B cell (primary cell): ENCODE measurements around the gene CHD9. TPM values are rescaled to one million over a fixed set of nuclear protein-coding genes. Genes with fewer than 3 reads are reported as not detected.

Experiments used
- ATAC-seq: fragments of 200-7000 bp; cut with Tn5 transposase; one replicate; pipeline ENCODE4 v1.10.0; 2021; ENCODE audit warnings: low read depth, mild to moderate bottlenecking, moderate number of reproducible peaks, moderate library complexity
- CTCF ChIA-PET: fragments of 350-600 bp; sonication (Branson Sonifier 250); formaldehyde crosslinking; loops from one replicate; lab custom pipeline; 2021; ENCODE audit warnings: antibody characterized with exemption, inconsistent platforms; lab: Charles Lee
- POLR2A ChIA-PET: fragments of 350-600 bp; sonication (Branson Sonifier 250); formaldehyde crosslinking; loops from one replicate; lab custom pipeline; 2021; ENCODE audit warnings: antibody characterized with exemption; lab: Charles Lee
- DNase-seq: peaks from one replicate; pipeline ENCODE4 v3.0.0; 2013
- H2AFZ ChIP-seq: 2 replicates; pipeline ENCODE4 v1.6.1; 2012; ENCODE audit warnings: mild to moderate bottlenecking, low read depth, low read length; ENCODE audit not compliant: insufficient read depth, poor library complexity, severe bottlenecking
- H3K27ac ChIP-seq, 2 donors: 1 replicate in 1 of 2; 2 replicates in 1 of 2; pipeline ENCODE4 v1.5.1; 2012 to 2013; ENCODE audit warnings: low read length in 2 of 2, mild to moderate bottlenecking in 2 of 2, moderate library complexity in 1 of 2
- H3K27me3 ChIP-seq, 4 experiments: fragments of 200-600 bp in 1 of 4; sonication (generic) in 1 of 4; replicated peaks in 1 of 4; 1 replicate in 2 of 4; 2 replicates in 2 of 4; pipeline versions ENCODE4 v1.6.1 to v1.7.0; 2013 to 2016; ENCODE audit warnings: low read length in 3 of 4, mild to moderate bottlenecking in 2 of 4, mixed read lengths in 1 of 4, moderate library complexity in 1 of 4; ENCODE audit not compliant: insufficient read depth in 4 of 4, control insufficient read depth in 3 of 4; ENCODE audit errors: control extremely low read depth in 1 of 4
- H3K36me3 ChIP-seq, 2 experiments: replicated peaks in 1 of 2; 1 replicate in 1 of 2; 2 replicates in 1 of 2; pipeline versions ENCODE4 v1.6.1 to v1.7.1; 2013; ENCODE audit warnings: low read length in 1 of 2; ENCODE audit not compliant: insufficient read depth in 2 of 2, control insufficient read depth in 1 of 2; ENCODE audit errors: control extremely low read depth in 1 of 2, extremely low read depth in 1 of 2
- H3K4me1 ChIP-seq, 2 donors: fragments of 200-600 bp in 1 of 2; sonication (generic) in 1 of 2; 1 replicate in 1 of 2; 2 replicates in 1 of 2; pipeline versions ENCODE4 v1.5.1 to v1.6.1; 2013 to 2017; ENCODE audit warnings: low read length in 2 of 2; ENCODE audit not compliant: control insufficient read depth in 2 of 2, insufficient read depth in 2 of 2
- H3K4me2 ChIP-seq: replicated peaks from 2 replicates; pipeline ENCODE3; 2012; ENCODE audit warnings: mild to moderate bottlenecking, low read depth, low read length; ENCODE audit not compliant: poor library complexity, severe bottlenecking
- H3K4me3 ChIP-seq, 5 experiments: fragments of 200-600 bp in 1 of 5; sonication (generic) in 1 of 5; 1 replicate in 3 of 5; 2 replicates in 2 of 5; pipeline versions ENCODE4 v1.5.1 to v1.7.0; 2011 to 2016; ENCODE audit warnings: low read length in 4 of 5, mild to moderate bottlenecking in 4 of 5, low read depth in 2 of 5, control low read depth in 1 of 5, moderate library complexity in 1 of 5; ENCODE audit not compliant: insufficient read depth in 1 of 5; ENCODE audit errors: control extremely low read depth in 1 of 5, extremely low read depth in 1 of 5
- H3K79me2 ChIP-seq: fragments of 200-600 bp; sonication (generic); one replicate; pipeline ENCODE4 v1.6.0; 2016; ENCODE audit warnings: low read length; ENCODE audit not compliant: control insufficient read depth, insufficient read depth
- H3K9ac ChIP-seq: fragments of 200-600 bp; sonication (generic); 2 replicates; pipeline ENCODE4 v1.6.1; 2017; ENCODE audit warnings: mild to moderate bottlenecking, low read length, moderate library complexity
- H3K9me3 ChIP-seq, 3 donors: one replicate each; pipeline versions ENCODE4 v1.6.1 to v1.7.1; 2013; ENCODE audit warnings: low read length in 2 of 3; ENCODE audit not compliant: control insufficient read depth in 2 of 3, insufficient read depth in 1 of 3; ENCODE audit errors: control extremely low read depth in 1 of 3
- H4K20me1 ChIP-seq: 2 replicates; pipeline ENCODE4 v1.6.0; 2012; ENCODE audit warnings: mild to moderate bottlenecking, low read length; ENCODE audit not compliant: insufficient read depth, control insufficient read depth, poor library complexity, severe bottlenecking
- H3K27ac Mint-ChIP-seq: one replicate; pipeline ENCODE4 v1.8.0; 2021; ENCODE audit warnings: mixed read lengths
- H3K27me3 Mint-ChIP-seq: one replicate; pipeline ENCODE4 v1.8.0; 2021; ENCODE audit warnings: mixed read lengths
- H3K4me1 Mint-ChIP-seq: one replicate; pipeline ENCODE4 v1.8.0; 2021; ENCODE audit warnings: mixed read lengths
- H3K4me3 Mint-ChIP-seq: one replicate; pipeline ENCODE4 v1.8.0; 2021; ENCODE audit warnings: mixed read lengths
- H3K9me3 Mint-ChIP-seq: one replicate; pipeline ENCODE4 v1.8.0; 2022; ENCODE audit warnings: mixed read lengths; ENCODE audit not compliant: insufficient read depth
- EZH2 ChIP-seq: IDR thresholded peaks from 2 replicates; pipeline ENCODE4 v1.6.1; 2012; ENCODE audit warnings: borderline replicate concordance, low read depth, mild to moderate bottlenecking, moderate library complexity, low read length; ENCODE audit not compliant: insufficient read depth, poor library complexity, severe bottlenecking
- WGBS: methylation state at CpG from one replicate; pipeline ENCODE4 v1.1.5; 2013; ENCODE audit warnings: missing lambda C conversion rate; ENCODE audit not compliant: insufficient coverage; 5-methylcytosine and 5-hydroxymethylcytosine counted together
- intact Hi-C: fragments of 100-400 bp; cut with micrococcal nuclease; formaldehyde crosslinking; loops from one replicate; pipeline ENCODE4 v1.10.0; 2022
- polyA plus RNA-seq: library from polyadenylated mRNA; depleted of rRNA; stranded (reverse); fragments of >200 nt; gene quantifications from 2 replicates; pipeline ENCODE4 v1.2.3, GENCODE V29; 2012
- total RNA-seq, 2 donors: library from RNA; stranded (reverse); fragments of 120-200 nt in 1 of 2; gene quantifications; 1 replicate in 1 of 2; 2 replicates in 1 of 2; pipeline versions ENCODE4 v1.2.3 to v1.2.4, GENCODE V29; 2013 to 2022
- TF ChIP-seq, protein P1 (sequence below): fragments of 200-600 bp; IDR thresholded peaks from one replicate; pipeline ENCODE4 v1.8.0; 2022; ENCODE audit warnings: antibody characterized with exemption, mild to moderate bottlenecking

Gene CHD9
- total and polyA plus RNA-seq, 2 donors (not counting 1 experiment from before 2014, with no cell fraction given): 12.2 to 102 TPM

DNA sequence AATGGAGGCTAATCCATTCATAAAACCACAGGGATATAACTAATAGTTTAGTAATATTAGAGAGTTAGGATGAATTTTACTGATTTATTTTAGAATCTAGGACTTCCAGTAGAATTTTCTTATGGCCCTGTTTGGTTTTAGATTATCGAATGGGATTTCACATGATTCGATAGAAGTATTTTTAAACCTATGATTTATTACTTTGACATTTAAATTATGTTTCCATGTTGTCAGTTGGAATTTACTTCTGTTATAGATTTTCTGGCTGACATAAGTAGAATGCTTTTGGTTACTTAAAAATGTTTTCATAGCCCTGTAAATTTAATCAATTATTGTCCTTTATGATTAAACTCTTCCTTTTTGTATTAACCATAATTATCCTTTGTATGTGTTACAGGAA, 158.8 kb downstream of the CHD9 start:
- Mint-ChIP-seq H3K9me3 (no peaks in the 10 kb centered on the region), H3K4me1 (peaks cover 43% of the 10 kb centered on the region), H3K4me3 (no peak overlapping the region), H3K27ac (no peak overlapping the region), H3K27me3 (no peaks in the 10 kb centered on the region)
- POLR2A ChIA-PET: no interaction called here
- Histone ChIP-seq H3K36me3 (no peaks in the 10 kb centered on the region), H3K9ac (no peak overlapping the region), H4K20me1 (peaks cover 5% of the 10 kb centered on the region), H3K79me2 (peaks cover 67% of the 10 kb centered on the region), H3K9me3 (no peaks in the 10 kb centered on the region), H3K27me3 (no peaks in the 10 kb centered on the region), H2AFZ (no peak overlapping the region), H3K4me3 (no peak overlapping the region), H3K4me1 (peaks cover 30 to 38% of the 10 kb centered on the region in 2 donors), H3K4me2 (no peak overlapping the region), H3K27ac (no peak overlapping the region)
- WGBS: no CpG with 5 or more reads among the region's 2 CpGs
- DNase-seq (no peak), ATAC-seq (no peak)
- intact Hi-C loops: loop anchor here (10.0 kb wide), 1 partner anchor 221 kb away; the partner anchor contains the start of gene RBL2
- CTCF ChIA-PET: interaction anchor here (1.2 kb wide), 1 partner anchor 134 kb away, joined by 3 read pairs; no protein-coding TSS in a partner anchor
- TF ChIP-seq, protein P1, sequence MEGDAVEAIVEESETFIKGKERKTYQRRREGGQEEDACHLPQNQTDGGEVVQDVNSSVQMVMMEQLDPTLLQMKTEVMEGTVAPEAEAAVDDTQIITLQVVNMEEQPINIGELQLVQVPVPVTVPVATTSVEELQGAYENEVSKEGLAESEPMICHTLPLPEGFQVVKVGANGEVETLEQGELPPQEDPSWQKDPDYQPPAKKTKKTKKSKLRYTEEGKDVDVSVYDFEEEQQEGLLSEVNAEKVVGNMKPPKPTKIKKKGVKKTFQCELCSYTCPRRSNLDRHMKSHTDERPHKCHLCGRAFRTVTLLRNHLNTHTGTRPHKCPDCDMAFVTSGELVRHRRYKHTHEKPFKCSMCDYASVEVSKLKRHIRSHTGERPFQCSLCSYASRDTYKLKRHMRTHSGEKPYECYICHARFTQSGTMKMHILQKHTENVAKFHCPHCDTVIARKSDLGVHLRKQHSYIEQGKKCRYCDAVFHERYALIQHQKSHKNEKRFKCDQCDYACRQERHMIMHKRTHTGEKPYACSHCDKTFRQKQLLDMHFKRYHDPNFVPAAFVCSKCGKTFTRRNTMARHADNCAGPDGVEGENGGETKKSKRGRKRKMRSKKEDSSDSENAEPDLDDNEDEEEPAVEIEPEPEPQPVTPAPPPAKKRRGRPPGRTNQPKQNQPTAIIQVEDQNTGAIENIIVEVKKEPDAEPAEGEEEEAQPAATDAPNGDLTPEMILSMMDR: no peak
- TF ChIP-seq EZH2: no peak

DNA sequence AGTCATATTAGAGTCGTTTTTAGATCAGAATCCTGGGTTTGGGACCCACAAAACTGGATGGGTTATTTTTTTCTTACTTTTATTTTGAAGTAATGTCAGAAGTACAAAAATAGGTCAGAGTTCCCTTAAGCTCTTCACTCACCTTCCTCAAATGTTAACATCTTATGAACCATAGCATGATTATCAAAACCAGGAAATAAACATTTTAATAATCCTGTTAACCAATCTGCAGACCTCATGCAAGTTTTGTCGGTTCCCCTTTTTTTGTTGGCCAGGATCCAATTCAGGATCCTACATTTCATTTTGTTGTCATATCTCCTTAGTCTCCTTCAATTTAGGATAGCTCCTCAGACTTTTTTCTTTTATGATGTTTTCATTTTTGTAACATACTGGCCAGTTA, 162.0 kb downstream of the CHD9 start:
- Histone ChIP-seq H3K79me2 (peaks cover 40% of the 10 kb centered on the region), H3K9me3 (no peaks in the 10 kb centered on the region), H3K36me3 (no peaks in the 10 kb centered on the region), H3K4me3 (no peak overlapping the region), H3K27me3 (no peaks in the 10 kb centered on the region), H3K4me1 (peaks cover 46 to 50% of the 10 kb centered on the region in 2 donors), H3K4me2 (peak overlapping the region; percentile 26), H4K20me1 (peaks cover 5% of the 10 kb centered on the region), H3K9ac (no peak overlapping the region), H3K27ac (peak overlapping the region in 1 of 2 donors; percentile 50), H2AFZ (peak overlapping the region; percentile 12)
- Mint-ChIP-seq H3K4me1 (peaks cover 30% of the 10 kb centered on the region), H3K4me3 (peak overlapping the region; percentile 10), H3K27me3 (no peaks in the 10 kb centered on the region), H3K27ac (peak overlapping the region; percentile 27), H3K9me3 (no peaks in the 10 kb centered on the region)
- ChIA-PET POLR2A (interaction anchor here (0.7 to 1.2 kb wide), 2 partner anchors 9 to 23 kb away, joined by 3 to 4 read pairs; no protein-coding TSS in a partner anchor), CTCF (interaction anchor here (2.5 to 5.6 kb wide), 2 partner anchors 9 to 162 kb away, joined by 9 to 37 read pairs; partner anchors contain the start of gene CHD9)
- TF ChIP-seq EZH2: no peak
- TF ChIP-seq, protein P1: no peak
- peak; percentile 52 for DNase-seq
- no CpG with 5 or more reads among the region's 2 CpGs for WGBS
- intact Hi-C loops: loop anchor here (10.0 kb wide), 1 partner anchor 218 kb away; the partner anchor contains the start of gene RBL2
- no peak for ATAC-seq
